Naive thymus-derived CD4-positive, alpha-beta T cell (primary cell): Measurements from ENCODE around the gene MGRN1. TPM values are rescaled to one million over a fixed set of nuclear protein-coding genes. Genes with fewer than 3 reads are reported as not detected.

Experiments used
- ATAC-seq: fragments of 150-1000 bp; cut with Tn5 transposase; 2 replicates; pipeline ENCODE4 v1.10.0; 2021; ENCODE audit warnings: mild to moderate bottlenecking, moderate library complexity
- CTCF ChIA-PET: fragments of 350-600 bp; sonication (Branson Sonifier 250); formaldehyde crosslinking; loops from one replicate; lab custom pipeline; 2021; ENCODE audit warnings: antibody characterized with exemption; lab: Charles Lee
- POLR2A ChIA-PET: fragments of 350-600 bp; sonication (Branson Sonifier 250); formaldehyde crosslinking; loops from one replicate; lab custom pipeline; 2021; ENCODE audit warnings: antibody characterized with exemption, inconsistent platforms; lab: Charles Lee
- DNase-seq, 9 donors: peaks; one replicate each; pipeline versions ENCODE4 v3.0.0 to v3.0.0-alpha.2; 2020 to 2022; ENCODE audit warnings: mixed read lengths in 1 of 9
- H3K27ac ChIP-seq: one replicate; pipeline ENCODE4 v1.7.0; 2013; ENCODE audit warnings: mild to moderate bottlenecking, low read depth, low read length, moderate library complexity
- H3K27me3 ChIP-seq, 2 donors: one replicate each; pipeline ENCODE4 v1.7.0; 2013; ENCODE audit warnings: low read length in 2 of 2, mild to moderate bottlenecking in 2 of 2, moderate library complexity in 2 of 2; ENCODE audit not compliant: control insufficient read depth in 2 of 2, insufficient read depth in 2 of 2
- H3K36me3 ChIP-seq, 3 experiments: 1 replicate in 2 of 3; 2 replicates in 1 of 3; pipeline ENCODE4 v1.7.0; 2013; ENCODE audit warnings: low read length in 3 of 3, mild to moderate bottlenecking in 3 of 3, moderate library complexity in 1 of 3; ENCODE audit not compliant: insufficient read depth in 3 of 3, control insufficient read depth in 2 of 3
- H3K4me1 ChIP-seq, 2 donors: one replicate each; pipeline ENCODE4 v1.7.0; 2013; ENCODE audit warnings: low read length in 2 of 2, mild to moderate bottlenecking in 2 of 2, moderate library complexity in 1 of 2; ENCODE audit not compliant: control insufficient read depth in 2 of 2, insufficient read depth in 2 of 2
- H3K4me3 ChIP-seq: 2 replicates; pipeline ENCODE4 v1.7.0; 2013; ENCODE audit warnings: mild to moderate bottlenecking, low read length
- H3K9me3 ChIP-seq, 3 experiments: 1 replicate in 2 of 3; 2 replicates in 1 of 3; pipeline ENCODE4 v1.7.0; 2013; ENCODE audit warnings: low read length in 3 of 3; ENCODE audit not compliant: control insufficient read depth in 2 of 3
- H3K27ac Mint-ChIP-seq, 9 donors: one replicate each; pipeline ENCODE4 v1.8.0; 2020 to 2022; ENCODE audit warnings: mixed read lengths in 9 of 9, mild to moderate bottlenecking in 8 of 9, moderate library complexity in 5 of 9, inconsistent platforms in 2 of 9
- H3K27me3 Mint-ChIP-seq, 5 donors: one replicate each; pipeline ENCODE4 v1.8.0; 2021 to 2022; ENCODE audit warnings: mixed read lengths in 5 of 5, mild to moderate bottlenecking in 1 of 5
- H3K36me3 Mint-ChIP-seq, 5 donors: one replicate each; pipeline ENCODE4 v1.8.0; 2020 to 2022; ENCODE audit warnings: mixed read lengths in 5 of 5, mild to moderate bottlenecking in 3 of 5, inconsistent platforms in 1 of 5
- H3K4me1 Mint-ChIP-seq, 7 donors: one replicate each; pipeline ENCODE4 v1.8.0; 2020 to 2022; ENCODE audit warnings: mixed read lengths in 7 of 7, mild to moderate bottlenecking in 3 of 7, inconsistent platforms in 1 of 7
- H3K4me3 Mint-ChIP-seq, 10 donors: one replicate each; pipeline ENCODE4 v1.8.0; 2020 to 2022; ENCODE audit warnings: mild to moderate bottlenecking in 10 of 10, mixed read lengths in 10 of 10, moderate library complexity in 6 of 10, inconsistent platforms in 2 of 10
- H3K9me3 Mint-ChIP-seq, 11 donors: one replicate each; pipeline ENCODE4 v1.8.0; 2020 to 2022; ENCODE audit warnings: mixed read lengths in 11 of 11, mild to moderate bottlenecking in 4 of 11, inconsistent platforms in 1 of 11, moderate library complexity in 1 of 11
- intact Hi-C, 2 donors: fragments of 100-400 bp; cut with micrococcal nuclease; formaldehyde crosslinking; loops; one replicate each; pipeline ENCODE4 v1.15.1; 2023
- polyA plus RNA-seq, 2 donors: library from polyadenylated mRNA; unstranded; fragments of 300-500 nt; fragmentation: Illumina TruSeq; gene quantifications; one replicate each; pipeline ENCODE4 v1.2.3, GENCODE V29; 2021
- total RNA-seq, 6 experiments: library from RNA in 5 of 6; stranded (reverse) in 5 of 6; gene quantifications; 1 replicate in 5 of 6; 2 replicates in 1 of 6; pipeline ENCODE4 v1.2.3 and lab custom pipeline; 2021 to 2026

MGRN1 gene
- total and polyA plus RNA-seq, 7 experiments from 2014 or later = 4.9 to 103 (median 71.1) TPM

GRCh38 chr16:4699046-4699556, 74.5 kb downstream of the MGRN1 start:
- peaks cover 0 to 13% (median 3%) of the 10 kb centered on the region in 5 donors for H3K36me3 Mint-ChIP-seq
- Histone ChIP-seq H3K4me3 (no peak overlapping the region), H3K27ac (no peak overlapping the region), H3K9me3 (no peaks in the 10 kb centered on the region), H3K36me3 (peaks cover 0 to 86% (median 9%) of the 10 kb centered on the region in 3 experiments), H3K27me3 (no peaks in the 10 kb centered on the region), H3K4me1 (peaks cover 5 to 8% of the 10 kb centered on the region in 2 donors)
- H3K27me3 Mint-ChIP-seq = no peaks in the 10 kb centered on the region
- H3K9me3 Mint-ChIP-seq = no peaks in the 10 kb centered on the region
- H3K4me3 Mint-ChIP-seq = no peak overlapping the region
- ChIA-PET POLR2A (interaction anchor here (0.8 kb wide), 1 partner anchor 75 kb away, joined by 3 read pairs; the partner anchor contains the start of gene MGRN1), CTCF (no interaction called here)
- DNase-seq (no peak), ATAC-seq (no peak)
- peak overlapping the region in 1 of 9 donors; percentile 36 for H3K27ac Mint-ChIP-seq
- peaks cover 0 to 15% (median 7%) of the 10 kb centered on the region in 7 donors for H3K4me1 Mint-ChIP-seq
- intact Hi-C loops = loop anchor here in 1 of 2 donors (10.0 kb wide), 2 partner anchors 256 to 344 kb away; partner anchors contain the start of genes PAM16 and SEC14L5

GRCh38 chr16:4700380-4700996, 75.9 kb downstream of the MGRN1 start:
- H3K4me1 Mint-ChIP-seq = peaks cover 0 to 9% (median 1%) of the 10 kb centered on the region in 7 donors
- no peak overlapping the region for H3K4me3 Mint-ChIP-seq
- no peaks in the 10 kb centered on the region for H3K4me1 ChIP-seq
- H3K27me3 ChIP-seq = no peaks in the 10 kb centered on the region
- H3K27ac ChIP-seq = no peak overlapping the region
- no peak for DNase-seq
- CTCF ChIA-PET = no interaction called here
- H3K27ac Mint-ChIP-seq = peak overlapping the region in 2 of 9 donors; percentile 13 to 36
- peaks cover 0 to 15% (median 3%) of the 10 kb centered on the region in 5 donors for H3K36me3 Mint-ChIP-seq
- H3K4me3 ChIP-seq = no peak overlapping the region
- H3K27me3 Mint-ChIP-seq = no peaks in the 10 kb centered on the region
- intact Hi-C loops = no loop called here
- H3K9me3 Mint-ChIP-seq = no peaks in the 10 kb centered on the region
- POLR2A ChIA-PET = no interaction called here
- peaks cover 0 to 92% (median 17%) of the 10 kb centered on the region in 3 experiments for H3K36me3 ChIP-seq
- H3K9me3 ChIP-seq = no peaks in the 10 kb centered on the region
- ATAC-seq = no peak

DNA sequence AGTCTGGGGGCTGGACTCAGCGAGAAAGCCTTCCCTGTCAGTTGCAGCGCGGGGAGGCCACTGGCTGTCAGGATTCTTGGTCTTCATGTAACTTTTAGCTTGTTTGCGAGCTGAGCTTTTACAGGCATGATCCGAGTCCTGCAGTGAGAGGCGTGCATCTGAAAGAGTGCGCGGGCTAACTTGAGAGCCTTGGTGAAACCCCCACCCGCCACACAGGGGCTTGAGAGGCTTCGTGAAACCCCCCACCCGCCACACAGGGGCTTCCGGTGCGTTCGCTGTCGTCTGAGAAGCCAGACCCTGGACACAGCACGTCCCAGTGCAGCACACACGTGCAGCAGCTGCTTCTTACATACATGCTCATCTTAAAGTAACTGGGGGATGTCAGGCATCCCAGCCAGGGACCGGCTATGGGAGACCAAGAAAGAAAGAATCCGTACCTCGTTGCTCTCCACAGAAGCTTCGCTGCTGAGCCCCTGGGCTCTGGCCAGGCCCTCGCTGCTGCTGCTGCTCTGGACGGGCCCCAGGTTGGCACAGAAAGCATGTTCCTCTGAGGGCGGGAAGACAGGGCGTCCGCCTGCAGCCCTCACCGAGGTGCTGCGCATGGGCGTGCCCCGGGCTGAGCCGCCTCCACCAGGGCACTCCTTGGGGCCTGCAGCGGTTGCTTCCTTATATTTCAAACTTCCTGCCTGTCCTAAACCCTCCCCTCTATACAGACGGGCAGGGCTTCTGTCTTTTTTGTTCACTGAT, 76.5 kb downstream of the MGRN1 start:
- H3K4me1 ChIP-seq = no peaks in the 10 kb centered on the region
- H3K4me3 ChIP-seq = no peak overlapping the region
- H3K27me3 ChIP-seq = no peaks in the 10 kb centered on the region
- CTCF ChIA-PET = no interaction called here
- DNase-seq (no peak), ATAC-seq (peak; percentile 12)
- no peak overlapping the region for H3K27ac ChIP-seq
- Mint-ChIP-seq H3K27ac (no peak overlapping the region), H3K4me3 (no peak overlapping the region), H3K9me3 (no peaks in the 10 kb centered on the region), H3K4me1 (peaks cover 0 to 7% (median 0%) of the 10 kb centered on the region in 7 donors), H3K36me3 (peaks cover 0 to 17% (median 3%) of the 10 kb centered on the region in 5 donors), H3K27me3 (no peaks in the 10 kb centered on the region)
- POLR2A ChIA-PET = no interaction called here
- no peaks in the 10 kb centered on the region for H3K9me3 ChIP-seq
- peaks cover 0 to 85% (median 16%) of the 10 kb centered on the region in 3 experiments for H3K36me3 ChIP-seq
- intact Hi-C loops = no loop called here

DNA sequence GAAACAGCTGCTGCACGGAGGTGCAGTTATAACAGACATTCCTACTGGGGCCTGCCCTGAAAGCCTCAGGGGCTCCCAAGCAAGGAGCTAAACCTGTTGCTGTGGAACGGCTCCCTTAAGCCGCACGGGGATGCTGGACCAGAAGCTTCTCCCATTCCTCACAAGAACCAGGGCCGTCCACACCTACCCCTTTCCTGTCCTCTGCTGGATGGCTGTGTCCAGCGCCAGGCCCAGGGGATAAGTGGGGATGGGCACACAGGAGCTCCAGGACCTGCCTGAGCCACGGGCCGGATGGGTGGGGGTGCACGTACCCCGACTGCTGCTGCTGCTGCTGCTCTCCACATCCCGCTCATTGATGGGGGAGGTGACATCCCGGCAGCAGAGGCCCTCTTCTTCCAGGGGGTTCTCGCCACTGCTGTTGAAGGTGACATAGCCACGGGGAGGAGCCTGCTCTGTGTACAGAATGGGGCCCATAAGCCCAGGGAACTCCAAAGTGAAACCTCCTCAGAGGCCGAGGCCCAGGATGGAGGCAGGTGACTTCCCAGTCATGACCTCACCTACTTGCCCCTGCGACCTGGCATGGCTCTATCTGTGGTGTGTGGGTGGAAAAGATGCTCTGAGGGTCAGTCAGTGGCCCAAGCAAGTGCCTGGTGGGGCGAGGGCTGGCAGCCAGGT, 77.3 kb downstream of the MGRN1 start:
- peaks cover 0 to 80% (median 14%) of the 10 kb centered on the region in 3 experiments for H3K36me3 ChIP-seq
- no peaks in the 10 kb centered on the region for H3K27me3 Mint-ChIP-seq
- CTCF ChIA-PET = no interaction called here
- peaks cover 5 to 23% (median 7%) of the 10 kb centered on the region in 5 donors for H3K36me3 Mint-ChIP-seq
- no peaks in the 10 kb centered on the region for H3K9me3 ChIP-seq
- ATAC-seq (no peak), DNase-seq (no peak)
- H3K4me1 Mint-ChIP-seq = peaks cover 0 to 7% (median 0%) of the 10 kb centered on the region in 7 donors
- H3K9me3 Mint-ChIP-seq = no peaks in the 10 kb centered on the region
- H3K4me1 ChIP-seq = no peaks in the 10 kb centered on the region
- POLR2A ChIA-PET = no interaction called here
- peak overlapping the region in 3 of 9 donors; percentile 22 to 72 (median 32) for H3K27ac Mint-ChIP-seq
- intact Hi-C loops = no loop called here
- no peak overlapping the region for H3K4me3 Mint-ChIP-seq
- H3K4me3 ChIP-seq = no peak overlapping the region
- no peak overlapping the region for H3K27ac ChIP-seq
- no peaks in the 10 kb centered on the region for H3K27me3 ChIP-seq

DNA sequence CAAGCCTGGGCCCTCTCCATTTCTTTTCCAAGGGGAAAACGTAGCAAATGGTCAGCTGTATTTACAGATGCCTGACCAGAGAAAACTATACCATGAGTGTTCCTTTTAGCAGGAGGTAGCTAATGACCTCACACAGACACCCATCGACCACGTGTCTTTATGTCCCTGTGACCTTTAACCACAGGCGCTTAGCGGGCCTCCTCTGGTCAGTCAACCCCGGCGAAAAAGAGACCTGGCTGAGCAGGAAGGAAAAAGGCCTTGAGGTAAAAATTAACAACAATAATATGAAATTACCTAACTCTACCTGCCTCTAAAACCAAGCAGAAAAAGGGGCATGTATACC, 77.8 kb downstream of the MGRN1 start:
- Histone ChIP-seq H3K4me3 (no peak overlapping the region), H3K27ac (no peak overlapping the region), H3K27me3 (no peaks in the 10 kb centered on the region), H3K4me1 (no peaks in the 10 kb centered on the region), H3K36me3 (peaks cover 0 to 80% (median 13%) of the 10 kb centered on the region in 3 experiments), H3K9me3 (no peaks in the 10 kb centered on the region)
- ATAC-seq (no peak), DNase-seq (no peak)
- H3K4me3 Mint-ChIP-seq = no peak overlapping the region
- CTCF ChIA-PET = no interaction called here
- H3K4me1 Mint-ChIP-seq = peaks cover 0 to 7% (median 0%) of the 10 kb centered on the region in 7 donors
- intact Hi-C loops = no loop called here
- no peaks in the 10 kb centered on the region for H3K9me3 Mint-ChIP-seq
- H3K27ac Mint-ChIP-seq = peak overlapping the region in 3 of 9 donors; percentile 22 to 72 (median 32)
- H3K27me3 Mint-ChIP-seq = no peaks in the 10 kb centered on the region
- H3K36me3 Mint-ChIP-seq = peaks cover 6 to 26% (median 8%) of the 10 kb centered on the region in 5 donors
- POLR2A ChIA-PET = no interaction called here

DNA sequence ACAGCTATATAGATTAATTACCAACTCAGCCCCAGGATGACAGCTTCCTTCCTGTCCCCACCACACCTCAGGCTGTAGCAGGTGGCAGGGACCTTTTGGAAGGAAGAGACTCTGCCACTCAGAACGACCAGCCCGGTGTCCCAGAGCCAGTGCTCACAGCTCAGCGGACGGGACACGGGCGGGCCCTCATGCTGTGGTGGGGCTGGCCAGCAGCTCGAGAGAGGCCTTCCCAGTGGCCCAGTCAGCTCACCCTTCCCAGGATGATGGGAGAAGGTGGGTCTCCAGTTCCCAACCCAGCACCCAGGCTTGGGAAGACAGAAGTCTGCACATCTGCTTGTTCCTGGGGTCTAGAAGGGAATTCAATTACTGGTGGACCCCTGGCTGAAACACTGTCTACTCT, 79.3 kb downstream of the MGRN1 start:
- H3K9me3 ChIP-seq = no peaks in the 10 kb centered on the region
- H3K27me3 Mint-ChIP-seq = no peaks in the 10 kb centered on the region
- intact Hi-C loops = no loop called here

More for the DNA sequence above, 79.3 kb downstream of the MGRN1 start:
- H3K27ac ChIP-seq = no peak overlapping the region
- H3K4me3 ChIP-seq = no peak overlapping the region
- Mint-ChIP-seq H3K4me3 (no peak overlapping the region), H3K36me3 (peaks cover 6 to 32% (median 8%) of the 10 kb centered on the region in 5 donors), H3K9me3 (no peaks in the 10 kb centered on the region), H3K27ac (peak overlapping the region in 2 of 9 donors; percentile 40 to 46), H3K4me1 (peaks cover 0 to 7% (median 0%) of the 10 kb centered on the region in 7 donors)
- DNase-seq = no peak
- H3K27me3 ChIP-seq = no peaks in the 10 kb centered on the region
- ChIA-PET CTCF (no interaction called here), POLR2A (interaction anchor here (1.5 kb wide), 1 partner anchor 11 kb away, joined by 5 read pairs; the partner anchor contains the start of gene NUDT16L1)
- peaks cover 0 to 71% (median 13%) of the 10 kb centered on the region in 3 experiments for H3K36me3 ChIP-seq
- ATAC-seq = no peak
- H3K4me1 ChIP-seq = no peaks in the 10 kb centered on the region
